Esophagus squamous epithelium (tissue), 4 donors: Measurements from ENCODE around the gene EGLN1.

ENCODE experiments used
- POLR2A ChIP-seq, 4 donors: fragments of 450-650 bp; IDR thresholded peaks; one replicate each; pipeline ENCODE4 v1.6.1; 2017; ENCODE audit warnings: antibody characterized with exemption in 4 of 4, mild to moderate bottlenecking in 4 of 4, moderate library complexity in 3 of 4
- TF ChIP-seq, protein P1 (sequence below), 6 experiments: fragments of 450-650 bp in 4 of 6; fragments of 200-600 bp in 2 of 6; sonication (generic) in 2 of 6; IDR thresholded peaks; one replicate each; pipeline ENCODE4 v1.5.1; 2016 to 2019; ENCODE audit warnings: antibody characterized with exemption in 6 of 6, mild to moderate bottlenecking in 4 of 6, moderate library complexity in 4 of 6

DNA sequence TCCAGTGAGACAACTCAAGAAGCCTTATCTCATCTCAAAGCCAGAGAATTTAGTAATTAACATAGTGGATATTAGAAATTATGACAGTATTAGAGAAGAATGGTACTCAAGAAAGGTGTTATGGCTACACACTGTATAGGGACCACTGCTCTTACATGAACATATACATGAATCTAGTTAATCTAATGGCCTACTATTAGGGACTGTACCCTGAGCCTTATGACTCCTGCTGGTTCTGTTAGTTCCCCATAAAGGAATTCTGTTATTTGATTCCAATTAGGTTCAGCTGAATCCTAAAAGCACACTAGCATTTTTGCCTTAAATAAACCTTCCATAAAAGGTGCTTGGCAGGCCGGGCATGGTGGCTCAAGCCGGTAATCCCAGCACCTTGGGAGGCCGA lies 39.7 kb downstream of the EGLN1 start:
- TF ChIP-seq, protein P1, sequence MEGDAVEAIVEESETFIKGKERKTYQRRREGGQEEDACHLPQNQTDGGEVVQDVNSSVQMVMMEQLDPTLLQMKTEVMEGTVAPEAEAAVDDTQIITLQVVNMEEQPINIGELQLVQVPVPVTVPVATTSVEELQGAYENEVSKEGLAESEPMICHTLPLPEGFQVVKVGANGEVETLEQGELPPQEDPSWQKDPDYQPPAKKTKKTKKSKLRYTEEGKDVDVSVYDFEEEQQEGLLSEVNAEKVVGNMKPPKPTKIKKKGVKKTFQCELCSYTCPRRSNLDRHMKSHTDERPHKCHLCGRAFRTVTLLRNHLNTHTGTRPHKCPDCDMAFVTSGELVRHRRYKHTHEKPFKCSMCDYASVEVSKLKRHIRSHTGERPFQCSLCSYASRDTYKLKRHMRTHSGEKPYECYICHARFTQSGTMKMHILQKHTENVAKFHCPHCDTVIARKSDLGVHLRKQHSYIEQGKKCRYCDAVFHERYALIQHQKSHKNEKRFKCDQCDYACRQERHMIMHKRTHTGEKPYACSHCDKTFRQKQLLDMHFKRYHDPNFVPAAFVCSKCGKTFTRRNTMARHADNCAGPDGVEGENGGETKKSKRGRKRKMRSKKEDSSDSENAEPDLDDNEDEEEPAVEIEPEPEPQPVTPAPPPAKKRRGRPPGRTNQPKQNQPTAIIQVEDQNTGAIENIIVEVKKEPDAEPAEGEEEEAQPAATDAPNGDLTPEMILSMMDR (IDR thresholded peaks at IDR 0.05), result no peak
- no peak for TF ChIP-seq POLR2A (IDR thresholded peaks at IDR 0.05)
